Measurements from ENCODE around the gene PTGER4.

The PTGER4 gene

GRCh38 chr5:40669606-40670390 lies 9.9 kb upstream of the PTGER4 start:
- DNase-seq (ENCODE audit: low read depth): peak; percentile 70
- no peak overlapping the region for H3K4me3 ChIP-seq (ENCODE audit: low read depth, low read length)
- peak; percentile 36 for TF ChIP-seq CTCF (IDR thresholded peaks at IDR 0.05; ENCODE audit: control insufficient read depth, extremely low read depth, insufficient read depth)

DNA sequence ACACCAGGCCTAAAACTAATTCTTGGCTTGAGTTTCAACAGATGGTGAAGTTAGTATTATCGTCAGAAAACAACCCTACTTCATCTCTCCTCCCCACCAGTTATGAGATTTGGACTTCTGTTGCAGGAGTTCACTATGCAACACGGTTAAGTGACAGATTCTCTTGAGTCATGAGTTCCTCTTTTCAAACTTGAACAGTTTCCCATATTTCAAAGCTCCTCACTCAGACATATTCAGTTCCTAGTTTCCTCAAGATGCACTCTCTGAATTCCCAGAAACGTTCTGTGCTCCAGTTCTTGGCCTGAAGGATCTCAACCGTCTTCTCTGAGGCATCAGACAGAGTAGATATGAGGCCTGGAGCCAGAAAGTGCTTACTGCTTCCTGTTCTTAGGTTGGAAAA lies 7.3 kb upstream of the PTGER4 start:
- DNase-seq (ENCODE audit: low read depth): no peak
- no peak for TF ChIP-seq CTCF (IDR thresholded peaks at IDR 0.05; ENCODE audit: control insufficient read depth, extremely low read depth, insufficient read depth)
- H3K4me3 ChIP-seq (ENCODE audit: low read depth, low read length): no peak overlapping the region

GRCh38 chr5:40674661-40675235 lies 5.0 kb upstream of the PTGER4 start:
- H3K4me3 ChIP-seq (ENCODE audit: low read depth, low read length): no peak overlapping the region
- TF ChIP-seq CTCF (IDR thresholded peaks at IDR 0.05; ENCODE audit: control insufficient read depth, extremely low read depth, insufficient read depth): no peak
- no peak for DNase-seq (ENCODE audit: low read depth)

DNA sequence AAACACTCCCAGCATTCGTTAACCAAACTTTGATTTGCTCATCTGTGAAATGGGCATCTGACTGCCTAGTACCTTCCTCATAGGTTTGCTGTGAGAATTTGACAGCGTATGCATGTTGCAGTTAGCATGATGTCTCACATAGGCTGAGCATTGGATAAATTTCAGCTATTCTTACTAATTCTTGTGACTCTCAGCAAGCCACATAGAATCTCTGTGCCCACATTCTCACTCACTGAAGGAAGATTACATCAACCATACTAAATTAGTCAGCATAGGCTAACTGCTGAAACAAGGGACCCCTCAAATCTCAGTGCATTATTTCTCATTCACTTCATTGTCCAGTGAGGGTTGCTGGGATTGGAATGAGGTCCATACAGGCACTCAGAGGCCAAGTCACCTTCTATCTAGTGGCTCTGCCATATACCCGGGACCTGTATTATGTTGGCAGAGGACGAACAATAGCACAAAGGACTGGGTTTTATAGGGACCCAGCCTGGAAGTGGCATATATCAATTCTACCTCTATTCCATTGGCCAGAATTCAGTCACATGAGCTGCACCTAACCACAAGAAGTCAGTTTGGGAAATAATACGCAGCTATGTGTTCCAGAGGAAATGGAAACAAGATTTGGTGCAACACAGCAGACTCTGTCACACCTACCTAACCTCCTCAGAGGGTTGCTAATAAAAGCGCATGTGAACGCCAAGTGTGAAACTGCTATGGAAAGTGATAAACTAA lies 4.2 kb upstream of the PTGER4 start:
- TF ChIP-seq CTCF (IDR thresholded peaks at IDR 0.05; ENCODE audit: control insufficient read depth, extremely low read depth, insufficient read depth): no peak
- DNase-seq (ENCODE audit: low read depth): no peak
- no peak overlapping the region for H3K4me3 ChIP-seq (ENCODE audit: low read depth, low read length)

DNA sequence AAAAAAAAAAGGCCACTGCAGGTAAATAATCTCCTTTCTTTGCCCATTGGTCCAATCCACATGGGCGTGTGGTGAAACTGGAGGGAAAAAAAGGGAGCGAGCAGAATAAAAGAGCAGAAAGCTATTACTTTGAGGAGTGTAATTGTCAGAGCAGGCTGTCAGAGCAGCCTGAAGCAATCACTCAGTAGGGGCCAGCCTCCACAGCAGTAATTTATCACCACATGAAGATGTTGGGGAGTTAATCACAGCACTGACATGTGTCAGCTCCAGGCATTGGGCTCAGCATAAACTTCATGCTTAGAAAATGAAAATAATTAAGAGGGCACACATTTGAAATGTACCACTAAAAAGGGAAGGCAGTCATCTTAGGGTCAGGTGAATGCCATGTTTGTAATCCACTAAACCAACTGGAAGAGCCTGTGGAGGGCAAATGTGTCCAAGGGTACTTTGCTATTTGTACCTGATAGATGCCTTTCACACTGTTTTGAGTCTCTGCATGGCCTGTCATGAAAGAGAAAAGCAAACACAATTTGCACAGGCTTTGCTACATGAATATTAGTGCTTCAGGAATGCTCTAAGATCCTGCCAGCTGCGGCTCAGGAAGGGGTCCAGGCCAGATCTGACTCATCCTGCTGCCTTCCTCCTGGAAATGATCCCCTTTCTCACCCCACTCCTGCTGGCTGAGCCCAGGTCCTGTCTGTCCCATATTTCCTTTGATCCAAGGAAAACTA lies 2.9 kb upstream of the PTGER4 start:
- H3K4me3 ChIP-seq (ENCODE audit: low read depth, low read length): no peak overlapping the region
- no peak for TF ChIP-seq CTCF (IDR thresholded peaks at IDR 0.05; ENCODE audit: control insufficient read depth, extremely low read depth, insufficient read depth)
- DNase-seq (ENCODE audit: low read depth): no peak

DNA sequence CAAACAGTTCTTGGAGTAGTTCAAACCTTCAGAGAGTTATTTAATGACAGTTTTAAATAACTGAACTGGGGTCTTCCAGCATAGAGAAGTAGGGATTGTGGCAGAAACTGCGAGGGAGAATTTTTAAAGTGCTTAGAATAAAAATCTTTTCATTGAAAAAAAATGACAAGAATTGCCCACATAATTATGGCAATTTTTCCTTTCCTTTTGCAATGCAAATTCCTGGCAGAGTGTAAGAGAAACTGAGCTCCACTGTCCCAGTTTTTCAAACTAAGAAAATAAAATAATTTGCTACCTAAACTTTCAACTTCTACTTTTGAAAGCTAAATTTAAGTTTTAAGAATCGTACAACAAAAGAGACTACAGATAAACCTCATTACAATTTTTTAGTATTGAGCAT lies 2.3 kb upstream of the PTGER4 start:
- no peak for TF ChIP-seq CTCF (IDR thresholded peaks at IDR 0.05; ENCODE audit: control insufficient read depth, extremely low read depth, insufficient read depth)
- no peak overlapping the region for H3K4me3 ChIP-seq (ENCODE audit: low read depth, low read length)
- no peak for DNase-seq (ENCODE audit: low read depth)

Data from LNCaP clone FGC (cell line).